22Rv1 (cell line): ENCODE results near the gene CABCOCO1.
"Not testable (repeated sequence)": the region's sequence is repeated elsewhere in the genome, so short reads cannot be mapped to it uniquely, and the experiment has no call there.

ENCODE experiments used
- H3K27ac ChIP-seq: fragments of 450-650 bp; 2 replicates; pipeline ENCODE4 v1.5.1; 2017
- CTCF ChIP-seq: fragments of 450-650 bp; IDR thresholded peaks from 2 replicates; pipeline ENCODE4 v1.5.1; 2017; ENCODE audit warnings: mild to moderate bottlenecking
- ZFX ChIP-seq: fragments of 450-650 bp; IDR thresholded peaks from 2 replicates; pipeline ENCODE4 v1.6.1; 2017; ENCODE audit warnings: antibody characterized with exemption, borderline replicate concordance

CABCOCO1 gene

DNA sequence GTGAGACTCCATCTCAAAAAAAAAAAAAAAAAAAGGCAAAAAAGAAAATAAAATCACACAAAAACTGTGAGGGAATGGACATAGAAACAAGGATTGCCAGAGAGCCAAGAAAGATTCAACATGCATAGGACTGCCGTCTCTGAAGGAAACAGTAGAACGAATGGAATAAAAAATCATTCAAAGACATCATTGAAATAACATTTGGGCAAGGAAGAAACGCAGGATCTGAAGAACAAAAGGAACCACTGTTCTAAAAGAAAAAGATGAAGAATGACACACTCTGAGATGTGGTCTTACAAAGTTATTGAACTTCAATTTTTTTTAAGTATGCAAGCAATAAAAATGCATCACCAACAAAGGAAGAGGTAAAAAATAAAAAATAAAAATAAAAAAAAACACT, 57.2 kb downstream of the CABCOCO1 start:
- no peak for TF ChIP-seq CTCF
- no peak for TF ChIP-seq ZFX
- no peak overlapping the region for H3K27ac ChIP-seq

DNA sequence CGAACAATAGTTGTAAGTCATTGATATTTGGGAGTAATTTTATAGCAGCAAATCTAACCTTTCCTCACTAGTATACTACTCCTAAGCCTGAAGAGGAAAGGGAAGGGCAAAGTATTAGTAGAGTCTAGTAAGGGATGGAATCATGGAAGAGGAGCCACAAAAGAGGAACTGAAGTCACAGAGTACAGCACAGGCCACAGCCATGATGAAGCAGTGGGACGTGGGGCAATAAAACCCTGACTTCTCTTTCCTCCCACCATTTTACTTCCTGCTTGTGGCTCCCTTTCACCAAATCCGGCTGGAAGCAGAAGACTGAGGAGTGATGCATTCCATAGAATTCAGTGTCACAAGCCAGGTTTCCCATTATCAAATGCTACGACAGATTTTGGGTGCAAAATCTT, 58.7 kb downstream of the CABCOCO1 start:
- TF ChIP-seq CTCF: no peak
- no peak for TF ChIP-seq ZFX
- H3K27ac ChIP-seq: no peak overlapping the region

- H3K27ac ChIP-seq: not testable (repeated sequence)
Measured at GRCh38 chr10:61725221-61725620, 62.5 kb downstream of the CABCOCO1 start.

DNA sequence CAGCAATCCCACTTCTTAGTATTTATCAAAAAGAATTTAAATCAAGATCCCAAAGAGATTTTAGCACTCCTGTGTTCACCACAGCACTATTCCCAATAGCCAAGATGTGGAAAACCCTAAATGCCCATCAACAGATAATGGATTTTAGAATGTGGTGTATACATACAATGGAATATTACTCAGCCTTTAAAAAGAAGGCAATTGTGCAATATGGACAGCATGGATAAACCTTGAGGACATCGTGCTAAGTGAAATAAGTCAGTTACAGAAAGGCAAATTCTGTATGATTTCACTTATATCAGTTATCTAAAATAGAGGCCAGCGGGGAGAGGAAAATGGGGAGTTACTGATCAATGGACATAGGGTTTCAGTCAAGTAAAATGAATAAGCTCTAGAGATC, 66.9 kb downstream of the CABCOCO1 start:
- H3K27ac ChIP-seq: no peak overlapping the region
- no peak for TF ChIP-seq ZFX
- no peak for TF ChIP-seq CTCF

GRCh38 chr10:61730671-61731070, 67.9 kb downstream of the CABCOCO1 start:
- H3K27ac ChIP-seq: no peak overlapping the region
- no peak for TF ChIP-seq ZFX
- no peak for TF ChIP-seq CTCF

- no peak overlapping the region for H3K27ac ChIP-seq
- TF ChIP-seq CTCF (no peak), ZFX (no peak)
Measured at GRCh38 chr10:61731638-61732037, 68.9 kb downstream of the CABCOCO1 start.

DNA sequence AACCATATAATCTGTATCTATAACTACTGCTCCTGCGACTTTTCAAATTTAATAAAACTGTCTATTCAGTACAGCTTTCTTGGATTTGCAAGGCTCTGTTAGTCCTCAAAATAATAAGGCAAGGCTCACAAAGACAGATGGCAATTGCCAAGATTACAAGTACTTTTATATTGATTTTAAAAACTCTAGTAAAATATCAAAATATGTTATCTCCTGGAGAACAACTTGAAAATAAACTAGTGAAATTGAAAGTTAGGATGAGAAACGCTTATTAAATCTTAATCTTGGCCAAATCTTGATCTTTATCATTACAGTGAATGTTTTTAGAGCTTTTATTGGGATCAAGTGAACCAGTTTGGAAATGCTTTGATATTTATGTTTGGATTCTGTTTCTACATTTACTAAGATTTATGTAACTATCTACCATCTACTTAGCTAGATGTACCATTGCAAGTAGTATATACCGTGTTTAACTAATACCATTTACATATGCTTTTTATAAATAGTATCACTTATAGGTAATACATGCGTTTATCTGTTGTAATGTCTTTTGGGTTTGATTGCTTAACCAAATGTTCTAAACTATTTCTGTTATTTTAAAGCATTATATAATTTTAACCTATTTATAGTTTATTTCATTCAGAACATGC, 70.0 kb downstream of the CABCOCO1 start:
- peak overlapping the region; percentile 27 for H3K27ac ChIP-seq
- no peak for TF ChIP-seq CTCF
- TF ChIP-seq ZFX: no peak

GRCh38 chr10:61733358-61733940, 70.7 kb downstream of the CABCOCO1 start:
- peak overlapping the region; percentile 27; the same call in 1 of the 2 replicates for H3K27ac ChIP-seq
- peak; percentile 89 for TF ChIP-seq CTCF
- no peak for TF ChIP-seq ZFX
